RWPE2 (cell line): ENCODE data around the gene CTNS.
"Not testable (repeated sequence)": the region's sequence is repeated elsewhere in the genome, so short reads cannot be mapped to it uniquely, and the experiment has no call there.

Source experiments
- ATAC-seq: fragments of 200-7000 bp; cut with Tn5 transposase; 3 replicates; pipeline ENCODE4 v1.9.1; 2021; ENCODE audit warnings: low read depth
- DNase-seq: peaks from one replicate; pipeline ENCODE4 v3.0.0-alpha.2; 2020; ENCODE audit warnings: low spot score
- H3K27ac ChIP-seq: fragments of 450-650 bp; 2 replicates; pipeline ENCODE4 v1.5.1; 2017; ENCODE audit warnings: mild to moderate bottlenecking; ENCODE audit not compliant: poor library complexity, severe bottlenecking
- H3K27me3 ChIP-seq: fragments of 250-450 bp; sonication (Bioruptor Pico); 2 replicates; pipeline ENCODE4 v1.5.1; 2021; ENCODE audit warnings: mild to moderate bottlenecking, moderate library complexity; ENCODE audit not compliant: insufficient read depth, poor library complexity, severe bottlenecking
- H3K36me3 ChIP-seq: fragments of 250-450 bp; sonication (Bioruptor Pico); 2 replicates; pipeline ENCODE4 v1.5.1; 2020; ENCODE audit warnings: low read depth, mild to moderate bottlenecking, moderate library complexity
- H3K4me1 ChIP-seq: fragments of 250-450 bp; sonication (Bioruptor Pico); 2 replicates; pipeline ENCODE4 v1.5.1; 2021; ENCODE audit warnings: mild to moderate bottlenecking, moderate library complexity; ENCODE audit not compliant: insufficient read depth, poor library complexity, severe bottlenecking
- H3K4me3 ChIP-seq: fragments of 250-450 bp; sonication (Bioruptor Pico); 2 replicates; pipeline ENCODE4 v1.5.1; 2021; ENCODE audit warnings: mild to moderate bottlenecking, moderate library complexity; ENCODE audit not compliant: severe bottlenecking
- H3K9me3 ChIP-seq: fragments of 250-450 bp; sonication (Bioruptor Pico); 2 replicates; pipeline ENCODE4 v1.5.1; 2021; ENCODE audit warnings: mild to moderate bottlenecking, moderate library complexity; ENCODE audit not compliant: severe bottlenecking
- TF ChIP-seq, protein P1 (sequence below): fragments of 450-650 bp; IDR thresholded peaks from one replicate; pipeline ENCODE4 v1.5.1; 2017; ENCODE audit warnings: mild to moderate bottlenecking, moderate library complexity; ENCODE audit not compliant: poor library complexity, severe bottlenecking

Gene CTNS

DNA sequence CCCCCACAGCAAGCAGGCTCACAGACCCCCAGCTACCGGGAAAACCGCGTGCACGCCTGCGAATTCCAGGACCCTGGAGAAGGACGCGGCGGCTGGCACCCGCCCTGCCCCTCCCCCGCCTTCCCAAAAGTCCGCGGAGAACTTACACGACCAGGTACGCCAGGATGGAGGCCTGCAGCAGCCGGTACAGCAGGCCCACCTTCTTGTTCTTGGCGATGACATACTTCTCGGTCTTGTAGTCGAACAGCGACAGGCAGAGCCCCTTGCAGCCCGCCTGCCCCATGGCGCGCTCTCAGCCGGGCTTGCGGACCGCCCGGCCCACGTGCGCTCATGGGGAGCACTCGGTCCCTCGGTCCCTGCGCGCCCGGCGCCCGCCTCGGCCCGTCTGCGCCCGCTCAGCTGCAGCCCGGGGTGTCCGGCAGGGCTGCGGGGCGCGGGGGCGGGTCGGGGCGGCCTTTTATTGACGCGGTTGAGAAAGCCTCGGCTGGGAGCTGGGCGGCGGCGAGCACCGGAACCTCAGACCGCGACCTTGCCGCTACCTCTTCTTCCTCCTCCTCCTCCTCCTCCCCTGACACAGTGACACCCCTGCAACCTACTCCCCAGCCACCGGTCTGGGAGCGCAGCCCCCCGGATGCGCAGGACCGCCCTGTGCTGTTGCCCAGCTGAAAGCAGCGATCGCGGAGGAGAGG, 59.3 kb downstream of the CTNS start, which contains the start of gene P2RX5:
Gene P2RX5 (minus strand): TSS at position 433 of the 689 bp plus-strand sequence. CDS start 150 bp downstream, at position 283.
- Histone ChIP-seq H3K36me3 (no peaks in the 10 kb centered on the region), H3K4me3 (peak within 1 kb of the TSS; percentile 34), H3K27me3 (no peaks in the 10 kb centered on the region), H3K27ac (no peak within 1 kb of the TSS), H3K9me3 (peaks cover 4% of the 10 kb centered on the region), H3K4me1 (no peaks in the 10 kb centered on the region)
- peak; percentile 60 for ATAC-seq
- TF ChIP-seq, protein P1, sequence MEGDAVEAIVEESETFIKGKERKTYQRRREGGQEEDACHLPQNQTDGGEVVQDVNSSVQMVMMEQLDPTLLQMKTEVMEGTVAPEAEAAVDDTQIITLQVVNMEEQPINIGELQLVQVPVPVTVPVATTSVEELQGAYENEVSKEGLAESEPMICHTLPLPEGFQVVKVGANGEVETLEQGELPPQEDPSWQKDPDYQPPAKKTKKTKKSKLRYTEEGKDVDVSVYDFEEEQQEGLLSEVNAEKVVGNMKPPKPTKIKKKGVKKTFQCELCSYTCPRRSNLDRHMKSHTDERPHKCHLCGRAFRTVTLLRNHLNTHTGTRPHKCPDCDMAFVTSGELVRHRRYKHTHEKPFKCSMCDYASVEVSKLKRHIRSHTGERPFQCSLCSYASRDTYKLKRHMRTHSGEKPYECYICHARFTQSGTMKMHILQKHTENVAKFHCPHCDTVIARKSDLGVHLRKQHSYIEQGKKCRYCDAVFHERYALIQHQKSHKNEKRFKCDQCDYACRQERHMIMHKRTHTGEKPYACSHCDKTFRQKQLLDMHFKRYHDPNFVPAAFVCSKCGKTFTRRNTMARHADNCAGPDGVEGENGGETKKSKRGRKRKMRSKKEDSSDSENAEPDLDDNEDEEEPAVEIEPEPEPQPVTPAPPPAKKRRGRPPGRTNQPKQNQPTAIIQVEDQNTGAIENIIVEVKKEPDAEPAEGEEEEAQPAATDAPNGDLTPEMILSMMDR: no peak
- no peak for DNase-seq

GRCh38 chr17:3697103-3697476, 60.5 kb downstream of the CTNS start:
- no peaks in the 10 kb centered on the region for H3K4me1 ChIP-seq
- H3K27me3 ChIP-seq: no peaks in the 10 kb centered on the region
- DNase-seq (no peak), ATAC-seq (no peak)
- no peak overlapping the region for H3K27ac ChIP-seq
- no peak overlapping the region for H3K4me3 ChIP-seq
- TF ChIP-seq, protein P1: no peak
- peaks cover 4% of the 10 kb centered on the region for H3K9me3 ChIP-seq
- no peaks in the 10 kb centered on the region for H3K36me3 ChIP-seq

DNA sequence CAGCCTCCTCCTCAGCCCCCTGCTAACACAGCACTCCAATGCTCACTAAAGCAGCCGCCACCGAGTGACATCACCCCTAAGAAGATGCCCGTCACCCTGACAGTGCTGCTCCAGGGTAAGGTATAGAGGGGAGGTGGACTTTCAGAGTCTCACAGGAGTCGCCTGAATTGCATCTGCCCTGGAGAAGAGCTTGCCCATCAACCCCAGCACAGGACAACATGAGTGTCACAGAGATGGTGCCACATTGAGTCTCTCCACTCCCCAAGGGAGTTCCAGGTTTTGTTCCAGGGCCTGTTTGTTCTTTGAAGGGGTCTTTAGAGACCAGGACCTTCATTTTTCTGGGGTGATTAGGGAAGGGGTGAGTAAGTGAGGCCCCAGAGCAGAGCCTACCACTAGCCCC, 61.6 kb downstream of the CTNS start:
- peaks cover 4% of the 10 kb centered on the region for H3K9me3 ChIP-seq
- no peak overlapping the region for H3K27ac ChIP-seq
- TF ChIP-seq, protein P1: no peak
- no peaks in the 10 kb centered on the region for H3K27me3 ChIP-seq
- ATAC-seq: no peak
- no peaks in the 10 kb centered on the region for H3K4me1 ChIP-seq
- H3K36me3 ChIP-seq: no peaks in the 10 kb centered on the region
- no peak for DNase-seq
- no peak overlapping the region for H3K4me3 ChIP-seq

- Histone ChIP-seq H3K4me3 (no peak overlapping the region), H3K36me3 (no peaks in the 10 kb centered on the region), H3K4me1 (no peaks in the 10 kb centered on the region), H3K9me3 (peaks cover 4% of the 10 kb centered on the region), H3K27me3 (no peaks in the 10 kb centered on the region), H3K27ac (no peak overlapping the region)
- no peak for ATAC-seq
- no peak for DNase-seq
- TF ChIP-seq, protein P1: no peak
These were observed 63.4 kb downstream of the CTNS start for GRCh38 chr17:3699951-3700350.

- DNase-seq, H3K27ac ChIP-seq, ATAC-seq, H3K4me1 ChIP-seq, H3K27me3 ChIP-seq, H3K9me3 ChIP-seq, H3K4me3 ChIP-seq, H3K36me3 ChIP-seq: not testable (repeated sequence)
These were observed 65.5 kb downstream of the CTNS start for GRCh38 chr17:3702041-3702539.
